Measurements from ENCODE around the gene PCDHA3. TPM values are rescaled to one million over a fixed set of nuclear protein-coding genes. Genes with fewer than 3 reads are reported as not detected.

Gene PCDHA3
- total and polyA plus RNA-seq, 2 of the 4 experiments (the other 2 are of a cell fraction): under 0.01 to 0.03 TPM

DNA sequence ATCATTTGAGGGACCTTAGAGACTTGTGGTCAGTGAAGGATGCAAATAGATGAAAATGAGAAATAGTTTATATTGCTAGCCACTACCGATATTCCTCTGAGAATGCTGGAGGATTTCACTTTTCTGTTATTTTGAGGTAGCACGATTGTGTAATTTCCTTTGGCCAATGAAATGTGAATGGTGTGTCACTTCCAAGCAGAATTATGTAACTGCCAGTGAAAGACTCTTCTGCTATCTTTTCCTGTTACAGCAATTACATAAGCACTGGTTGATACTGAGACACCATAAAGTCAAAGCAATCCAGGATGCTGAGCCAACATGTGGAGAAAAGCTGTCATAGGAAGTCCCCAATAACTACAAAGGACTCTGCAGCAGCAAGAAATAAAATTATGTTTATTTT, 9.8 kb upstream of the PCDHA3 start:
- intact Hi-C loops (cut with micrococcal nuclease) (no loop called here), dilution Hi-C loops (cut with HindIII; ENCODE audit: low sequenced_read_pairs, unreplicated experiment) (no loop called here), in situ Hi-C loops (cut with MboI; ENCODE audit: low sequenced_read_pairs) (no loop called here)
- WGBS, 2 experiments (ENCODE audit: extremely low coverage in 2 of 2, insufficient read length in 1 of 2): no CpG with 5 or more reads among the region's 2 CpGs
- Histone ChIP-seq H2BK120ac (ENCODE audit: low read depth, low read length) (no peak overlapping the region), H4K8ac (ENCODE audit: low read depth in 2 of 2, low read length in 2 of 2) (no peak overlapping the region), H2AK5ac (ENCODE audit: low read depth, low read length) (no peak overlapping the region), H3K27ac (ENCODE audit: insufficient read depth, low read length) (no peak overlapping the region), H3K18ac (ENCODE audit: low read depth, low read length) (no peak overlapping the region), H4K20me1 (ENCODE audit: insufficient read depth, low read length) (no peaks in the 10 kb centered on the region), H2AFZ (replicated peaks; ENCODE audit: low read length, poor library complexity) (no peak overlapping the region), H3K79me1 (ENCODE audit: low read depth in 1 of 2, low read length in 2 of 2) (no peaks in the 10 kb centered on the region), H2BK15ac (ENCODE audit: low read depth, low read length) (no peak overlapping the region), H3K4me1 (ENCODE audit: control insufficient read depth, insufficient read depth, low read length) (no peaks in the 10 kb centered on the region), H3K4me2 (ENCODE audit: low read depth, low read length) (no peak overlapping the region), H3K14ac (replicated peaks; ENCODE audit: low read depth, low read length) (no peak overlapping the region), H3K23ac (ENCODE audit: low read depth, low read length) (no peak overlapping the region), H3K9me3 (ENCODE audit: control insufficient read depth, insufficient read depth, low read length) (peaks cover 27% of the 10 kb centered on the region), H3K4me3 (ENCODE audit: insufficient read depth, low read depth, low read length) (no peak overlapping the region), H2BK20ac (ENCODE audit: low read depth, low read length) (no peak overlapping the region), H3K56ac (ENCODE audit: extremely low read depth, insufficient read depth, low read length) (no peak overlapping the region), H4K5ac (ENCODE audit: low read depth, low read length) (no peak overlapping the region), H3K27me3 (ENCODE audit: control insufficient read depth, insufficient read depth, low read length) (no peaks in the 10 kb centered on the region), H3K9me1 (ENCODE audit: insufficient read depth, low read length) (no peaks in the 10 kb centered on the region), H3K4ac (ENCODE audit: low read depth, low read length) (no peak overlapping the region), H3K9ac (ENCODE audit: low read depth, low read length) (no peak overlapping the region), H3K36me3 (ENCODE audit: control insufficient read depth, insufficient read depth, low read length) (no peaks in the 10 kb centered on the region), H2AK9ac (replicated peaks; ENCODE audit: low read depth, low read length, poor library complexity) (no peak overlapping the region), H2BK5ac (ENCODE audit: low read depth, low read length, poor library complexity, severe bottlenecking) (no peak overlapping the region), H4K91ac (ENCODE audit: insufficient read depth, low read depth, low read length) (no peak overlapping the region)
- ATAC-seq (ENCODE audit: low read depth) (no peak), DNase-seq (no peak)
- ChIA-PET CTCF (no interaction called here), POLR2A (ENCODE audit: unreplicated experiment) (no interaction called here)
- no TSS peak for BruUV-seq (replicated peaks)
- TF ChIP-seq SMC3 (IDR thresholded peaks at IDR 0.05; ENCODE audit: low read depth, low read length) (no peak), MXI1 (IDR thresholded peaks at IDR 0.05; ENCODE audit: borderline replicate concordance, low read depth, low read length) (no peak), POLR2A (IDR thresholded peaks at IDR 0.05; ENCODE audit: low read depth, low read length) (no peak), RFX5 (IDR thresholded peaks at IDR 0.05; ENCODE audit: low read depth, low read length) (no peak), FOS (IDR thresholded peaks at IDR 0.05; ENCODE audit: low read depth, low read length) (no peak), CHD1 (IDR thresholded peaks at IDR 0.05; ENCODE audit: low read depth, low read length) (no peak), RCOR1 (IDR thresholded peaks at IDR 0.05; ENCODE audit: insufficient replicate concordance, low read length) (no peak), MAZ (IDR thresholded peaks at IDR 0.05; ENCODE audit: borderline replicate concordance, low read depth, low read length) (no peak), MAFK (IDR thresholded peaks at IDR 0.05; ENCODE audit: low read depth, low read length) (no peak), NFE2L2 (IDR thresholded peaks at IDR 0.05; ENCODE audit: low read depth, low read length) (no peak)
- TF ChIP-seq, protein P1, sequence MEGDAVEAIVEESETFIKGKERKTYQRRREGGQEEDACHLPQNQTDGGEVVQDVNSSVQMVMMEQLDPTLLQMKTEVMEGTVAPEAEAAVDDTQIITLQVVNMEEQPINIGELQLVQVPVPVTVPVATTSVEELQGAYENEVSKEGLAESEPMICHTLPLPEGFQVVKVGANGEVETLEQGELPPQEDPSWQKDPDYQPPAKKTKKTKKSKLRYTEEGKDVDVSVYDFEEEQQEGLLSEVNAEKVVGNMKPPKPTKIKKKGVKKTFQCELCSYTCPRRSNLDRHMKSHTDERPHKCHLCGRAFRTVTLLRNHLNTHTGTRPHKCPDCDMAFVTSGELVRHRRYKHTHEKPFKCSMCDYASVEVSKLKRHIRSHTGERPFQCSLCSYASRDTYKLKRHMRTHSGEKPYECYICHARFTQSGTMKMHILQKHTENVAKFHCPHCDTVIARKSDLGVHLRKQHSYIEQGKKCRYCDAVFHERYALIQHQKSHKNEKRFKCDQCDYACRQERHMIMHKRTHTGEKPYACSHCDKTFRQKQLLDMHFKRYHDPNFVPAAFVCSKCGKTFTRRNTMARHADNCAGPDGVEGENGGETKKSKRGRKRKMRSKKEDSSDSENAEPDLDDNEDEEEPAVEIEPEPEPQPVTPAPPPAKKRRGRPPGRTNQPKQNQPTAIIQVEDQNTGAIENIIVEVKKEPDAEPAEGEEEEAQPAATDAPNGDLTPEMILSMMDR (conservative IDR thresholded peaks at IDR 0.05; ENCODE audit: low read depth, low read length): no peak
- TF ChIP-seq, protein P2, sequence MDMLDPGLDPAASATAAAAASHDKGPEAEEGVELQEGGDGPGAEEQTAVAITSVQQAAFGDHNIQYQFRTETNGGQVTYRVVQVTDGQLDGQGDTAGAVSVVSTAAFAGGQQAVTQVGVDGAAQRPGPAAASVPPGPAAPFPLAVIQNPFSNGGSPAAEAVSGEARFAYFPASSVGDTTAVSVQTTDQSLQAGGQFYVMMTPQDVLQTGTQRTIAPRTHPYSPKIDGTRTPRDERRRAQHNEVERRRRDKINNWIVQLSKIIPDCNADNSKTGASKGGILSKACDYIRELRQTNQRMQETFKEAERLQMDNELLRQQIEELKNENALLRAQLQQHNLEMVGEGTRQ (IDR thresholded peaks at IDR 0.05; ENCODE audit: low read depth, low read length): no peak

All from IMR-90 (cell line).